Hepatocyte (in vitro differentiated cells): Measurements from ENCODE around the gene ANKRD1. TPM values are rescaled to one million over a fixed set of nuclear protein-coding genes. Genes with fewer than 3 reads are reported as not detected.
A peak's percentile ranks its signal among the peaks of the same experiment; 100 is the strongest.

Source experiments
- DNase-seq: peaks from one replicate; pipeline ENCODE4 v3.0.0-alpha.2; 2016; ENCODE audit warnings: low spot score
- H2AFZ ChIP-seq: fragments of 200-600 bp; sonication (generic); 2 replicates; pipeline ENCODE4 v1.6.0; 2016; ENCODE audit warnings: antibody characterized with exemption, mild to moderate bottlenecking
- H3K27ac ChIP-seq: fragments of 200-600 bp; sonication (generic); 2 replicates; pipeline ENCODE4 v1.5.1; 2016; ENCODE audit warnings: mild to moderate bottlenecking
- H3K27me3 ChIP-seq: fragments of 200-600 bp; sonication (generic); 2 replicates; pipeline ENCODE4 v1.6.1; 2016
- H3K36me3 ChIP-seq: fragments of 200-600 bp; sonication (generic); replicated peaks from 2 replicates; pipeline ENCODE4 v1.5.1; 2016; ENCODE audit warnings: low read depth; ENCODE audit not compliant: insufficient read depth
- H3K4me1 ChIP-seq: fragments of 200-600 bp; sonication (generic); 2 replicates; pipeline ENCODE4 v1.5.1; 2016; ENCODE audit warnings: mild to moderate bottlenecking, moderate library complexity; ENCODE audit not compliant: insufficient read depth
- H3K4me2 ChIP-seq: fragments of 200-600 bp; sonication (generic); 2 replicates; pipeline ENCODE4 v1.6.0; 2016
- H3K4me3 ChIP-seq: fragments of 200-600 bp; sonication (generic); 2 replicates; pipeline ENCODE4 v1.5.1; 2016; ENCODE audit warnings: mild to moderate bottlenecking
- H3K79me2 ChIP-seq: fragments of 200-600 bp; sonication (generic); 2 replicates; pipeline ENCODE4 v1.6.0; 2017; ENCODE audit warnings: mild to moderate bottlenecking
- H3K9me2 ChIP-seq: fragments of 200-600 bp; sonication (generic); replicated peaks from 2 replicates; pipeline ENCODE4 v1.6.0; 2017; ENCODE audit warnings: mild to moderate bottlenecking; ENCODE audit not compliant: insufficient read depth
- H3K9me3 ChIP-seq: fragments of 200-600 bp; sonication (generic); 2 replicates; pipeline ENCODE4 v1.5.1; 2016; ENCODE audit warnings: low read depth, mild to moderate bottlenecking
- H4K20me1 ChIP-seq: fragments of 200-600 bp; sonication (generic); 2 replicates; pipeline ENCODE4 v1.6.0; 2016; ENCODE audit warnings: mild to moderate bottlenecking; ENCODE audit not compliant: insufficient read depth, poor library complexity, severe bottlenecking
- EZH2 ChIP-seq: fragments of 200-600 bp; sonication (generic); IDR thresholded peaks from 2 replicates; pipeline ENCODE4 v1.6.1; 2016; ENCODE audit warnings: antibody characterized with exemption, mild to moderate bottlenecking, borderline replicate concordance
- EZH2phosphoT487 ChIP-seq: fragments of 200-600 bp; sonication (generic); IDR thresholded peaks from one replicate; pipeline ENCODE4 v1.6.1; 2018; ENCODE audit warnings: antibody characterized with exemption, mild to moderate bottlenecking, low read depth, moderate library complexity; ENCODE audit not compliant: unreplicated experiment, severe bottlenecking
- WGBS: methylation state at CpG from one replicate; pipeline ENCODE4 v1.1.6; 2016; ENCODE audit warnings: low lambda C conversion rate; ENCODE audit errors: missing lambda C conversion rate; 5-methylcytosine and 5-hydroxymethylcytosine counted together
- polyA plus RNA-seq: library from polyadenylated mRNA; unstranded; fragments of >200 nt; fragmentation: Nextera tagmentation; extraction: Ambion mirVana; gene quantifications from 2 replicates; pipeline ENCODE4 v1.2.1, GENCODE V29; 2016
- total RNA-seq: library from RNA; depleted of rRNA; stranded (reverse); fragments of >200 nt; gene quantifications from 2 replicates; pipeline ENCODE4 v1.2.3, GENCODE V29; 2014
- TF ChIP-seq, protein P1 (sequence below): fragments of 200-600 bp; sonication (generic); IDR thresholded peaks from 2 replicates; pipeline ENCODE4 v1.5.1; 2016; ENCODE audit warnings: antibody characterized with exemption, mild to moderate bottlenecking; ENCODE audit not compliant: poor library complexity

The ANKRD1 gene
- total and polyA plus RNA-seq, 2 experiments from 2014 or later, result 43.4 to 105 TPM

DNA sequence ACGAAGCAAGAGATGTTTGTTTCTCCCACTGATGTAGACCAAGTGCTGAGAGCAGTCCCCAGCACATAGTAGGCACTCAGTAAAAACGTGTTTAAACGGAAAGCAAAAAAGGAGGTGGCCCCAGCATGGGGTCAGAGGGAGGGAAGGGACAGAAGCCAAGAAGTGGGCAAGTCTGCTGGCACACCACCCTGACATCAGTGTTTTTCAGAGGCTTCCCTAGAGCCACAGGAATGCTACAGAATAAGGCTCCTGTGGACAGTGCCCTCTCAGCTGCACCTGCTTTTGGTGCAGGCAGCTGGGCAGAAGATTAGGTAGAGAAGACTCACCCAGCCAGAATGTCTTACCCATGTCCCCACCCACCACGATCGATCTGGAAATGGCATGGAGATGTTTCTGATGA, 8.3 kb upstream of the ANKRD1 start:
- Histone ChIP-seq H4K20me1 (no peaks in the 10 kb centered on the region), H3K36me3 (no peaks in the 10 kb centered on the region), H2AFZ (no peak overlapping the region), H3K27me3 (no peaks in the 10 kb centered on the region), H3K9me2 (no peaks in the 10 kb centered on the region), H3K79me2 (no peaks in the 10 kb centered on the region), H3K4me2 (no peak overlapping the region), H3K9me3 (no peaks in the 10 kb centered on the region), H3K27ac (peak overlapping the region; percentile 90), H3K4me1 (peaks cover 30% of the 10 kb centered on the region), H3K4me3 (no peak overlapping the region)
- no peak for DNase-seq
- WGBS, result 72% methylated on average over 5 of the region's 5 CpGs
- no peak for TF ChIP-seq EZH2phosphoT487
- TF ChIP-seq, protein P1, sequence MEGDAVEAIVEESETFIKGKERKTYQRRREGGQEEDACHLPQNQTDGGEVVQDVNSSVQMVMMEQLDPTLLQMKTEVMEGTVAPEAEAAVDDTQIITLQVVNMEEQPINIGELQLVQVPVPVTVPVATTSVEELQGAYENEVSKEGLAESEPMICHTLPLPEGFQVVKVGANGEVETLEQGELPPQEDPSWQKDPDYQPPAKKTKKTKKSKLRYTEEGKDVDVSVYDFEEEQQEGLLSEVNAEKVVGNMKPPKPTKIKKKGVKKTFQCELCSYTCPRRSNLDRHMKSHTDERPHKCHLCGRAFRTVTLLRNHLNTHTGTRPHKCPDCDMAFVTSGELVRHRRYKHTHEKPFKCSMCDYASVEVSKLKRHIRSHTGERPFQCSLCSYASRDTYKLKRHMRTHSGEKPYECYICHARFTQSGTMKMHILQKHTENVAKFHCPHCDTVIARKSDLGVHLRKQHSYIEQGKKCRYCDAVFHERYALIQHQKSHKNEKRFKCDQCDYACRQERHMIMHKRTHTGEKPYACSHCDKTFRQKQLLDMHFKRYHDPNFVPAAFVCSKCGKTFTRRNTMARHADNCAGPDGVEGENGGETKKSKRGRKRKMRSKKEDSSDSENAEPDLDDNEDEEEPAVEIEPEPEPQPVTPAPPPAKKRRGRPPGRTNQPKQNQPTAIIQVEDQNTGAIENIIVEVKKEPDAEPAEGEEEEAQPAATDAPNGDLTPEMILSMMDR, result no peak
- TF ChIP-seq EZH2, result no peak

DNA sequence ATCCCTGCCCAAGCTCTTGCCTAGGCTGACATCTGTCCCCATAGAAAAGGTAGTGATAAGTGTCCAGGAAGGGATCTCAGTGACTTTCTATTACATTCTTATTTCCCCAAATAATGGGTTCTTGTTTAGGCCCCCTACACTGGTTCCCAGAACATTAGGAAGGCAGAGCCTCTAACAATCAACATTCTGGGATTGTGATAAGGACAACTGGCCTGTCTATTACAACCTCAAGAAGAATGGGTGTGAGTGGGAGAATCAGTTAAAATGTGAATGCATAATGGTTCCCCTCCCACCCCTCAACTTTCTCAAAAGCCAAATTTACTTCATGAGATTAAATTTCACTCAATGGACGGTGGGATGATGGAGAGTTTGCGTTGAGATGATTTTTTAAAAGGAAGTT, 6.4 kb upstream of the ANKRD1 start:
- H3K36me3 ChIP-seq, result no peaks in the 10 kb centered on the region
- H3K27me3 ChIP-seq, result no peaks in the 10 kb centered on the region
- no peak overlapping the region for H2AFZ ChIP-seq
- H3K9me3 ChIP-seq, result no peaks in the 10 kb centered on the region
- H3K4me1 ChIP-seq, result peaks cover 30% of the 10 kb centered on the region
- H3K4me2 ChIP-seq, result no peak overlapping the region
- no peak overlapping the region for H3K4me3 ChIP-seq
- H4K20me1 ChIP-seq, result no peaks in the 10 kb centered on the region
- H3K79me2 ChIP-seq, result no peaks in the 10 kb centered on the region
- H3K9me2 ChIP-seq, result no peaks in the 10 kb centered on the region
- no peak overlapping the region for H3K27ac ChIP-seq
- no peak for DNase-seq
- TF ChIP-seq, protein P1, result no peak
- TF ChIP-seq EZH2 (no peak), EZH2phosphoT487 (no peak)
- whole genome bisulfite sequencing, result 76% methylated on average over 2 of the region's 2 CpGs

DNA sequence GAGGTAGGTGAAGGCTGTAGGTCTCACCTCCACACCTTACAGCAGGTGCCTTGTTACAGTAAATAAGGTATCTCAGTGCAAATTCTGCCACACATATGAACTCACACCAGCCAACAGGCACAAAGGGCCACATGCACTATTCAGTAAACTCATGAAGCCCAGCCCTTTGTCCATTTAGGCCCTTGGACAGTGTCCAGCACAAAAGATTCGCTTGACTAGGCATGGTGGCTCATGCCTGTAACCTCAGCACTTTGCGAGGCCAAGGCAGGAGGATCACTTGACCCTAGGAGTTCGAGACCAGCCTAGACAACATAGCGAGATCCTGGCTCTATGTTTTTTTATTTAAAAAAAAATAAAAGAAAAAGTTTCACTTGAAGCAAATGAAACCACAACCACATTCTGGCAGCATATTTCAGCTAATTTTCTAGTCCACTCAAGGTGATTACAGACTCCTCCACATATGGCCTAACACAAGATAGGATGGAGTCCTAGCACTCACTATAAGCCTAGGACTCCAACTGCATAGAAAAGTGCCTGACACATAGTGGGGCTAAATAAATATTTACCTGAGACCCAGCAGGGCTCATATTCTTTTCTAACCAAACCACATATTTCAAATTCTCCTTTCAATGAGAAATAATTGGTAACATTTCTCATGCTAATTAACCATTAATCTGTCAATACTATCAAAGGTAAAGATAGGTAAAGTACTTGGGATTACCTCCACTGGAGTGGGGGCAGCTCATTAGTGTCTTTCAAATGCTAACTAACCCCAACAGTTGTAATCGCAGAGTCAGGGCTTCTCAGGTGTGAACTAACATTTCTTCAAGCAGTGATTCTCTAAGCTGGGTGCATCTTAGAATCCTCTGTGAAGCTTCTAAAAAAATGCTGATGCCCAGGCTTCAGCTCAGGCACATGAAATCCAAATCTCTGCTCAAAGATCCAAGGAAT, 4.5 kb upstream of the ANKRD1 start:
- Histone ChIP-seq H3K4me3 (no peak overlapping the region), H3K9me3 (no peaks in the 10 kb centered on the region), H3K79me2 (no peaks in the 10 kb centered on the region), H3K9me2 (no peaks in the 10 kb centered on the region), H3K27ac (no peak overlapping the region), H3K36me3 (no peaks in the 10 kb centered on the region), H2AFZ (no peak overlapping the region), H3K4me2 (no peak overlapping the region), H4K20me1 (no peaks in the 10 kb centered on the region), H3K27me3 (no peaks in the 10 kb centered on the region), H3K4me1 (peaks cover 20% of the 10 kb centered on the region)
- DNase-seq, result no peak
- 92% methylated on average over 5 of the region's 5 CpGs for WGBS
- TF ChIP-seq EZH2, result no peak
- no peak for TF ChIP-seq EZH2phosphoT487
- TF ChIP-seq, protein P1, result no peak
